BJ (cell line): ENCODE measurements around the gene SLAIN2. TPM values are rescaled to one million over a fixed set of nuclear protein-coding genes. Genes with fewer than 3 reads are reported as not detected.

Experiments used
- CTCF ChIA-PET: fragments of 350-600 bp; formaldehyde crosslinking; extraction: SDS; loops from one replicate; lab custom pipeline; 2021; ENCODE audit warnings: antibody characterized with exemption, inconsistent platforms; lab: Yijun Ruan, JAX
- POLR2A ChIA-PET: fragments of 300-600 bp; sonication (Branson Sonifier 250); formaldehyde crosslinking; extraction: SDS; loops from one replicate; lab custom pipeline; 2021; ENCODE audit warnings: antibody characterized with exemption; lab: Charles Lee
- DNase-seq: peaks from one replicate; pipeline ENCODE4 v3.0.0-alpha.2; 2011; ENCODE audit warnings: low read depth
- H3K27me3 ChIP-seq: 2 replicates; pipeline ENCODE4 v1.6.0; 2011; ENCODE audit warnings: low read length; ENCODE audit not compliant: control insufficient read depth, insufficient read depth
- H3K36me3 ChIP-seq: 2 replicates; pipeline ENCODE4 v1.5.1; 2011; ENCODE audit warnings: low read length; ENCODE audit not compliant: control insufficient read depth, insufficient read depth
- H3K4me3 ChIP-seq: 2 replicates; pipeline ENCODE4 v1.5.1; 2011; ENCODE audit warnings: low read depth, mild to moderate bottlenecking, control low read depth, low read length
- polyA plus RNA-seq: library from polyadenylated mRNA; depleted of rRNA; stranded (reverse); fragments of >200 nt; gene quantifications from 2 replicates; pipeline ENCODE4 v1.2.3, GENCODE V29; 2011
- TF ChIP-seq, protein P1 (sequence below): IDR thresholded peaks from 2 replicates; pipeline ENCODE4 v1.5.1; 2011; ENCODE audit warnings: low read depth, mild to moderate bottlenecking, control low read depth, inconsistent platforms, low read length, moderate library complexity; ENCODE audit not compliant: insufficient read depth

SLAIN2 gene
- polyA plus RNA-seq, 1 experiment = 25.5 TPM

DNA sequence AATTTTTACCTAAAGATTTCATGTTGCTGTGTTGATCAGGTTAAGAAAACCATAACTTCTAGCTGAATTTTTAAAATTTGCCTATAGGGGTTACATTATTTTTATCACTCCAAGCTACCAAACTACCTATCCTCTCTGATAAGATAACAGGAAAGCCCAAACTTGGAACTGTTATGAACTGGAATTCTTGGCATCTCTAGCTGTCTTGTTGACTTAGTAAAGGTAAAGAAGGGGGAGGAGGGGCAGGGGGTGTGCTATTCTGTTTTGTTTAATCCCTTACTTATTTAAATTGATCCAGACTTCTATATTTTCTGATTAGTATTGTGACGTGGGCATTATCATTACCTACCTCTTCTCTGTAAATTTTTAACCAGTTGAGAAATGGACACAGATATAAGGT lies 54.7 kb downstream of the SLAIN2 start:
- H3K4me3 ChIP-seq = no peak overlapping the region
- TF ChIP-seq, protein P1, sequence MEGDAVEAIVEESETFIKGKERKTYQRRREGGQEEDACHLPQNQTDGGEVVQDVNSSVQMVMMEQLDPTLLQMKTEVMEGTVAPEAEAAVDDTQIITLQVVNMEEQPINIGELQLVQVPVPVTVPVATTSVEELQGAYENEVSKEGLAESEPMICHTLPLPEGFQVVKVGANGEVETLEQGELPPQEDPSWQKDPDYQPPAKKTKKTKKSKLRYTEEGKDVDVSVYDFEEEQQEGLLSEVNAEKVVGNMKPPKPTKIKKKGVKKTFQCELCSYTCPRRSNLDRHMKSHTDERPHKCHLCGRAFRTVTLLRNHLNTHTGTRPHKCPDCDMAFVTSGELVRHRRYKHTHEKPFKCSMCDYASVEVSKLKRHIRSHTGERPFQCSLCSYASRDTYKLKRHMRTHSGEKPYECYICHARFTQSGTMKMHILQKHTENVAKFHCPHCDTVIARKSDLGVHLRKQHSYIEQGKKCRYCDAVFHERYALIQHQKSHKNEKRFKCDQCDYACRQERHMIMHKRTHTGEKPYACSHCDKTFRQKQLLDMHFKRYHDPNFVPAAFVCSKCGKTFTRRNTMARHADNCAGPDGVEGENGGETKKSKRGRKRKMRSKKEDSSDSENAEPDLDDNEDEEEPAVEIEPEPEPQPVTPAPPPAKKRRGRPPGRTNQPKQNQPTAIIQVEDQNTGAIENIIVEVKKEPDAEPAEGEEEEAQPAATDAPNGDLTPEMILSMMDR = no peak
- H3K27me3 ChIP-seq = no peaks in the 10 kb centered on the region
- POLR2A ChIA-PET = no interaction called here
- peaks cover 3% of the 10 kb centered on the region; the same call in 1 of the 2 replicates for H3K36me3 ChIP-seq
- DNase-seq = no peak
- CTCF ChIA-PET = interaction anchor here (1.2 kb wide), 1 partner anchor 8 kb away, joined by 3 read pairs; no protein-coding TSS in a partner anchor

DNA sequence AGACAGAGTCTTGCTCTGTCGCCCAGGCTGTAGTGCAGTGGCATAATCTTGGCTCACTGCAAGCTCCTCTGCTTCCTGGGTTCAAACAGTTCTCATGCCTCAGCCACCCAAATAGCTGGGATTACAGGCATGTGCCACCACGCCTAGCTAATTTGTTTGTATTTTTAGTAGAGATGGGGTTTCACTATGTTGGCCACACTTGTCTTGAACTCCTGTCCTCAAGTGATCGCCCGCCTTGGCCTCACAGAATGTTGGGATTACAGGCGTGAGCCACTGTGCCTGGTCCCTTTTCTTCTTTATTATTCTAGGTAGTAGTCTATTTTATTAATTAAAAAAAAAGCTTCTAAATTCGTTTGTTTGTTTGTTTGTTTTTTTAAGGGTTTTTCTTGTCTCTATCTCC lies 59.1 kb downstream of the SLAIN2 start:
- POLR2A ChIA-PET = no interaction called here

DNA sequence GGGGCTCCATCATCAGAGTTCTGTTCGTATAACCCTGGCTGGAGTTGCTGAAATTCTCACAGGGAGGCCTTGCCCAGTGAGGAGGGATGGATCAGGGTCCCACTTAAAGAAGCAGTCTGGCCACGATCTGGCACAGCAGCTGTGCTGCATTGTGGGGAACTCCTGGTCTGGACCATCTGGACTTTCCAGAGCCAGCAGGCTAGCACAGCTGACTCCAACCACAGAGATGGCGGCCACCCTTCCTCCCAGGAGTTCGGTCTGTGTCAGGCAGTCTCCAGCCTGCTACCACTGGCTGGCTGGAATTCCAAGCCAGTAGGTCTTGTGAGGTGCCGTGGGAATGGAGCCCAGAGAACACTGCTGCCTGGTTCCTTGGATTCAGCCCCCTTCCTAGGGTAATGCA lies 62.0 kb downstream of the SLAIN2 start:
- Histone ChIP-seq H3K36me3 (peaks cover 3% of the 10 kb centered on the region), H3K4me3 (no peak overlapping the region), H3K27me3 (no peaks in the 10 kb centered on the region)
- no peak for DNase-seq
- CTCF ChIA-PET = interaction anchor here (1.0 to 1.6 kb wide), 3 partner anchors 7 to 18 kb away, joined by 3 to 4 read pairs (median 3); no protein-coding TSS in a partner anchor
- POLR2A ChIA-PET = no interaction called here
- TF ChIP-seq, protein P1 = no peak

More for the DNA sequence above, 59.1 kb downstream of the SLAIN2 start:
- no peak overlapping the region for H3K4me3 ChIP-seq
- DNase-seq = no peak
- H3K36me3 ChIP-seq = peaks cover 4% of the 10 kb centered on the region
- no peaks in the 10 kb centered on the region for H3K27me3 ChIP-seq
- CTCF ChIA-PET = interaction anchor here (0.6 kb wide), 1 partner anchor 786 kb away, joined by 4 read pairs; no protein-coding TSS in a partner anchor
- TF ChIP-seq, protein P1 = no peak

DNA sequence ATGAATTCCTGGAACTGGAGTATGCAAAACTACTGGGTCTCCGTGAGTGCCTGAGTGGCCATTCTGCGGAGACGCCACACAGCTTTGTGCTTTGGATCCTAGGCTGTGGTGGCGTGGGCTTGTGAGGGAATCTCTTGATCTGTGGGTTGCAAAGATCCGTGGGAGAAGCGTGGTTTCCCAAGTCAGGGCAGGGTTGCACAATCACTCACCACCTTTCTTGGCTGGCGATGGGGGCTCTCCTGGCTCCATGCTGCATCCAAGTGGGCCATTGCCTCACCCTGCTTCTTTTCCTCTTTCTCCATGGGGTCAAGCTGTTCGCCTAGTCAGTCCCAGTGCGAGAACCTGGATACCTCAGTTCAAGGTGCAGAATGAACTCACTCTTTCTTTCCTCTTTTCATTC lies 62.5 kb downstream of the SLAIN2 start:
- no peak for DNase-seq
- Histone ChIP-seq H3K4me3 (no peak overlapping the region), H3K27me3 (no peaks in the 10 kb centered on the region), H3K36me3 (peaks cover 3% of the 10 kb centered on the region)
- TF ChIP-seq, protein P1 = no peak
- ChIA-PET CTCF (interaction anchor here (1.0 to 1.6 kb wide), 2 partner anchors 16 to 18 kb away, joined by 3 to 4 read pairs; no protein-coding TSS in a partner anchor), POLR2A (no interaction called here)

DNA sequence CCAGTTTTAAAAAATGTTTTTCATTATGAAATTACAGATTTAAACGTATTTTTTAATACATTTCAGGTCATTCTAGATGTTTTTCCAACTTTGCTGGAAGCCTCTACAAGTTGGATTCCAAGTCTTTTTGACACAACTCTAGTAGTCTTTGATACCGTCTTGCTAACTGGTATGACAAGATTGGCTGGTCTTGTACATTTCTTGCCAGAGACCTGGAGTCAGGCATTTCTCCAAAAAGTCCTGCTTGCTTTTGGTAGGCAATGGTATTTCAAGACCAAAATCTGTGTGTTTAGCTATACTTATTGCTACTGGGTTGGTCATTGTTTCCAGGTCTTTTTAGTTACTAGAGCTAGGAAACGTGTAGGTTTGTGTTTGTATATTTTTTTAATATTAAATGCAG lies 64.6 kb downstream of the SLAIN2 start:
- ChIA-PET POLR2A (no interaction called here), CTCF (no interaction called here)
- TF ChIP-seq, protein P1 = no peak
- peaks cover 4% of the 10 kb centered on the region for H3K36me3 ChIP-seq
- H3K27me3 ChIP-seq = no peaks in the 10 kb centered on the region
- no peak overlapping the region for H3K4me3 ChIP-seq
- no peak for DNase-seq
